ENCODE data around the gene ATRX.
A peak's percentile ranks its signal among the peaks of the same experiment; 100 is the strongest.
"Not testable (repeated sequence)": the region's sequence is repeated elsewhere in the genome, so short reads cannot be mapped to it uniquely, and the experiment has no call there.

The ATRX gene

DNA sequence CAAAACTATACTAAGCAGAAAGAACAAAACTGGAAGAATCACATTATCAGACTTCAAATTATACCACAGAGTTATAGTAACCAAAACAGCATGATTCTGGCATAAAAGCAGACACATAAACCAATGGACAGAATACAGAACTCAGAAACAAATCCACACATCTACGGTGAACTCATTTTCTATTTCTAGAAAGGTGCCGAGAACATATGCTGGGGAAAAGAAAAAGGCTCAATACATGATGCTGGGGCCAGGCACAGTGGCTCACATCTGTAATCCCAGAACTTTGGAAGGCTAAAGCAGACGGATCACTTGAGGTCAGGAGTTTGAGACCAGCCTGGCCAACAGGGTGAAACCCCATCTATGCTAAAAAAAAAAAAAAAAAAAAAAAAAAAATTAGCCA is 52.7 kb downstream of the ATRX start:
- no peak for FAIRE-seq

DNA sequence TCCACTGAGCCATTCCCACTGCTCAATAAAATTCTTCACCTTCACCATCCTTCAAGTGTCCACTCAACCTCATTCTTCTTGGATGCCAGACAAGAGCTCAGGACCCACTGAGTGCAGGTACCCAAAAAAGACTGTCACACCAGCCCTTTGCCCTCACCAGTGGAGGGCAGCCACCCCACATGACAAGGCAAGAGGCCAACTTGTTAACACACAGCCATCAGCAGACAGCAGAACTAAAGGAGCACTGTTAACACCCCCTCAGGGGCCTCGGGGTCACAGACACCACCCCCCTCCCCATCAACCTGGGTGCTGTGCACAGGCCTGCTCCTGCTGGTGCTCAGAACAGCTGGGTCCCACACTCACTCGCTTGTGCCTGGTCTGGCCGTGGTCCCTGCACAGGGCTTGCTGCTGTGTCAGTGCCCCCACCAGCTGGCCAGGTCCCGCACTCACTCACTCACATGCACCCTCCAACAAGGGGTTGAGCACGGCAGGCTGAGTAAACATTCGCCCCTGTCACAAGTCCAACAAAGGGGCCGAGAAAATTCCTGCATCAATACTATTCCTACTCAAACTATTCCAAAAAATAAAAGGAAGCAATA is 54.1 kb downstream of the ATRX start:
- FAIRE-seq = no peak

DNA sequence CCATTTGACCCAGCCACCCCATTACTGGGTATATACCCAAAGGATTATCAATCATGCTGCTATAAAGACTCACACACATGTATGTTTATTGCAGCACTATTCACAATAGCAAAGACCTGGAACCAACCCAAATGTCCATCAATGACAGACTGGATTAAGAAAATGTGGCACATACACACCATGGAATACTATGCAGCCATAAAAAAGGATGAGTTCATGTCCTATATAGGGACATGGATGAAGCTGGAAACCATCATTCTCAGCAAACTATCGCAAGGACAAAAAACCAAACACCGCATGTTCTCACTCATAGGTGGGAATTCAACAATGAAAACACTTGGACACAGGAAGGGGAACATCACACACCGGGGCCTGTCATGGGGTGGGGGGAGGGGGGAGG is 59.9 kb downstream of the ATRX start:
- FAIRE-seq = not testable (repeated sequence)

DNA sequence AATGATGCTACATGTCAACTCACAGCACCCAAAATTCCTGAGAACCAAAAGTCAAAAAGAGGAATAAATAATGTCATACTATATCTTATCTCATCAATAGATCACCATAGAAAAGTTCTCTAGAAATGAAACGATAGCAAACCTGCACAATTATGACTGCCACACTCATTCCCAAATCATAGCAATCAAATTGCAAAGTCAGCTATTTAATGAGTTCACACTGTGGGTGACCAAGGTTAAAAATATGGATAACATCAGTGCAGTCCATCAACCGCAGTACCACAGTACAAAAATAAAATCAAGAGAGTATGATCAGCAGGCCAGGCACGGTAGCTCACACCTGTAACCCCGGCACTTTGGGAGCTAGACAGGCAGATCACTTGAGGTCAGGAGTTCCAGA is 62.3 kb downstream of the ATRX start:
- FAIRE-seq = no peak

DNA sequence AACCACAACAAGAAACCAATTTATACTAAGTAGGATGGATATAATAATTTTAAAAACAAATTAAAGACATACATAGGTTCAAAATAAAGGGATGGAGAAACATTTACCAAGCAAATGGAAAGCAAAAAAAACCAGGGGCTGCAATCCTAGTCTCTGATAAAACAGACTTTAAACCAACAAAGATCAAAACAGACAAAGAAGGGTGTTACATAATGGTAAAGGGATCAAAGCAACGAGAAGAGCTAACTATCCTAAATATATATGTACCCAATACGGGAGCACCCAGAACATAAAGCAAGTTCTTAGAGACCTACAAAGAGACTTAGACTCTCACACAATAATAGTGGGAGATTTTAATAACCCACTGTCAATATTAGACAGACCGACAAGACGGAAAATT is 66.6 kb downstream of the ATRX start:
- FAIRE-seq = no peak

DNA sequence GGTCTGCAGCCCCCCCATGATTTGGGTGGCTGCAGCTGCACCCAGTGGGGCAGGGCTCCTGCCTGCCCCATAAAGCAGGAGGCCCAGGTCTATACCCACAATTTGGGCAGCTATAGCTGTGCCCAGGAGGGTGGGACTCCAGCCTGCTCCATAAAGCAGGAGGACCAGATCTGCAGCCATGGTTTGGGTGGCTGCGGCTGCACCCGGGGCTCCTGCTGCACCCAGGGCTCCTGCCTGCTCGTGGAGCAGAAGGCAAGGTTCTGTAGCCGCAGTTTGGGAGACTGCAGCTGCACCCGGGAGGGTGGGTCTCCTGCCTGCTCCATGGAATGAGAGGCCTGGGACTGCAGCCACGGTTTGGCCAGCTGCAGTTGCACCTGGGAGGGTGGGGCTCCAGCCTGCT is 81.1 kb downstream of the ATRX start:
- FAIRE-seq = no peak

DNA sequence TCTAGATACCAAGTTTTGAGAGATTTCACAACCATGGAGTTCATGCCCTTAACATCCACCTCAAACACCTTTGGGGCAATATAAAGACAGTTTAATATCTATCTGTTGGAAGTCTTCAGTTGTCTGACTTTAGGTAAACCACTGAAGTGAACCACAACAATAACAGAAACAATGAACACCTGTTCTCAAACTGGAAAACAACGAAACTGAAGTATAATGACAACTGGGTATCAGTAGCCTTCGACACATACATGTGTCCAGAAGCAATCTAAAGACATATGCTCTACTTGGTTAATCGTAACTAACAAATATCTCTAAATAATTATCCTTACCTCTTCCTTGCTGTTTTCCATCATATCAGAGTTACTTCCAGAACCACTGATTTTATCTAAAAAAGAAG is 87.8 kb downstream of the ATRX start:
- FAIRE-seq = no peak

DNA sequence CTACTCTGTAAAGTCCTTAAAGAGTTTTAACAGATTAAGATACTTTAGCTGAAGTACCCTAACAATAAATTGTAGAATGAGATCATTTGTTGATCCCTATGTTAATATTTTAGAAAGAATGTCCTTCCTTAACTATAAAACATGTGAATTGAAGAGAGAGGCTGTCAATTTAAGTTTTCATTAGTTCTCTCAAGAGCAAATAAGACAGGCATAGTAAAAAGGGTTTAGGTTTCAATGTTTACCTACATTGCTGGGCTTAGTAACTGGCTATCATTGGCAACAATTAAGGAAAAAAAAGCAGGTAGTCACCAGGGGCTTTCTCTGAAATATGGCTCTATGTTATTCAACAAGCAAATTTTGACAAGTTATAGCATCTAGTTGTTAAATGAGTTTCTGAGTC is 91.5 kb downstream of the ATRX start:
- FAIRE-seq = no peak

DNA sequence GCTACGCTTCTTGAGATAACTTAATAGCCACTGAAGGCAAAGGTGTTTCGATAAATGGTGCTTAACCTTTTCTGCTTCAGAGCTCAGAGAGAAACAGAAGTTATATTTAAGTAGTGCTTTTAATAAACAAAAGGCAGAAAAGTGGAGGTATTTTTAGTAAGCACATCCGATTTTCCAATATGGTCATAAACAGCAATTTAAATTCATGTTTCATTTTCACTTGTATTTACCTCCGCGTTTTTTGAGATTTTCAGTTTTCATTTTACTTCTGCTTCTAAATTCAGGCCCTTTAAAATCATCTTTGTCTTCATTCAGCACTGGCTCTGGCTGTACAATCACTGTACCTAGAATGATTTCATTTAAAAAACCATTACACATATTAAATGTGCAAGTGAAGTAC is 92.4 kb downstream of the ATRX start:
- no peak for FAIRE-seq

DNA sequence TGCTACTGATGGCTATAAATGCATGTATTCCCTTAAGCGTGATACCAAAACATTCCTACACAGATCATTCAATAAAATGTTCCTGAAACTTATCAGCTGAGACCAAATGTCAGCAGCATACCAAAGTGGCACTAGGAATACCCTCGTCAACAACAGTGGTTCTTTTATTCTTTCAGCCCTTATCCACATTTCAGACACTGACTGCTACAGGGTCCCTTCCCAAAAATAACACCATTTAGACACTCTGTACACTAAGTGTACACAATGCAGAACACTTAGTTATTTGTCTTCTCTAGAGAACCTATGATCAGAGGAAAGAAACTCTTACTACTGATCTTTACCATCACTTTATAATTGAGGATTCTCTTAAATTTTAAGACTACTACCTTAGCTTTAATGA is 94.1 kb downstream of the ATRX start:
- no peak for FAIRE-seq

DNA sequence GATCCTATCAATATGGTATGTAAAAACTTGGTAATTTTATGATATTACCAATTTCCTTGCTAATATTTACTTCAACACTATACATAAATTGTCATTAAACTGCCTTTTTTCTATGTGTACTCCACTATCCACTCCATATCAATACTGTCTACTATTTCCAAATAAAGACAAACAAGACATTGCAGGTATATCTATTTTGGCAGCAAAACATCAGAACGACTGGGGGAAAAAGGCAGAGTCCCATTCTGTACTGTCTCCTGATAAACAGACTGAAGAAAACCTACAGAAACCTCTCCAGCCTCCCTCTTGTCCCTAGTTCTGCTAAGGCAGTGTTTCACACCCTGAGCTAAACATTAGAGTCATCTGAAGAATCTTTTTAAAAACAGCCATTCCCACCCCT is 96.6 kb downstream of the ATRX start:
- no peak for FAIRE-seq

DNA sequence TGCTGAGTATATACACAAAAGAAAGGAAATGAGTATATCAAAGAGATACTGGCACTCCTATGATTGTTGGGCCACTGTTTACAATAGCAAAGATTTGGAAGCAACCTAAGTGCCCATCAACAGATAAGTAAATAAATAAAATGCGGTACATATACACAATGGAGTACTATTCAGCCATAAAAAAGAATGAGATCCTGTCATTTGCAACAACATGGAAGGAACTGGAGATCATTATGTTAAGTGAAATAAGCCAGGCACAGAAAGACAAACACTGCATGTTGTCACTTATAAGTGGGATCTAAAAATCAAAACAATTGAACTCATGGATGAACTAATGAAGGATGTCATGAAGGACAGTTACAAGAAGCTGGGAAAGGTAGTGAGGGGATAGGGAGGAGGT is 100.3 kb downstream of the ATRX start:
- not testable (repeated sequence) for FAIRE-seq

DNA sequence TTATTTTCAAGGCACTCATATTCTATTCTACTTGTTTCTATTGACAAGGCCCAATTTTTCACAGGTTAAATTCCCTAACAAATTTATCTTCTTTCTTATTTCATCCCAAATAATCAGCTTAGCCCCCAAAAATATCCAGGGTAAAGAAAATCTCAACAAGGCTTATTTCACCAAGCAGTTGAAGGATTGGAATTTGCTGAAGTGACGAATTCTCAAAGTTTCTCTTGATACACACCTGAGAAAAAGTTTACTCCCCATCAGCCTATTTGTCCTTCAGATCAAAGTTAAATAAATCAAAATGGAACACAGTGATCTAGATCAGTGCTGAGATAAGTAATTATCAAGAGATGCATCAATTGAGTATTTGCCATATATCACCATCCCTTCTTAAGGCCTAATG is 106.9 kb downstream of the ATRX start:
- no peak for FAIRE-seq

DNA sequence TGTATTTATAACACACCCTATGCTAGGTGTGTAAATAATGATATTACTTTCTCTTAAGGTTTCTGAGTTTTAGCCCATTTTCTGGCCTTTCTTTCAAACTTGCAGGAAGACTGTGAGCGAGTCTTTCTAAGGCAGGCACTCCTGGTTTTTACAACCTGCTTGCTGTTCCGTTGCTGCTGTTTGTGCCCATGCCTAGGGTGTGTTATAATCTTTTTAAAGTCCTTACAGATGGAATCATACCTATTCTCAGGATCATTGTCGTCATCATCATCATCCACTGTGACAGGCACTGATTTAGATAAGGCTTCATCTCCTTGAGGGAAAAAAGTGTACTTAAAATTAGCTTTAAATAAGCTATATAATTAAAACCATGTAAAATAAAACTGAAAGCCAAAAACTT is 110.0 kb downstream of the ATRX start:
- FAIRE-seq = no peak

DNA sequence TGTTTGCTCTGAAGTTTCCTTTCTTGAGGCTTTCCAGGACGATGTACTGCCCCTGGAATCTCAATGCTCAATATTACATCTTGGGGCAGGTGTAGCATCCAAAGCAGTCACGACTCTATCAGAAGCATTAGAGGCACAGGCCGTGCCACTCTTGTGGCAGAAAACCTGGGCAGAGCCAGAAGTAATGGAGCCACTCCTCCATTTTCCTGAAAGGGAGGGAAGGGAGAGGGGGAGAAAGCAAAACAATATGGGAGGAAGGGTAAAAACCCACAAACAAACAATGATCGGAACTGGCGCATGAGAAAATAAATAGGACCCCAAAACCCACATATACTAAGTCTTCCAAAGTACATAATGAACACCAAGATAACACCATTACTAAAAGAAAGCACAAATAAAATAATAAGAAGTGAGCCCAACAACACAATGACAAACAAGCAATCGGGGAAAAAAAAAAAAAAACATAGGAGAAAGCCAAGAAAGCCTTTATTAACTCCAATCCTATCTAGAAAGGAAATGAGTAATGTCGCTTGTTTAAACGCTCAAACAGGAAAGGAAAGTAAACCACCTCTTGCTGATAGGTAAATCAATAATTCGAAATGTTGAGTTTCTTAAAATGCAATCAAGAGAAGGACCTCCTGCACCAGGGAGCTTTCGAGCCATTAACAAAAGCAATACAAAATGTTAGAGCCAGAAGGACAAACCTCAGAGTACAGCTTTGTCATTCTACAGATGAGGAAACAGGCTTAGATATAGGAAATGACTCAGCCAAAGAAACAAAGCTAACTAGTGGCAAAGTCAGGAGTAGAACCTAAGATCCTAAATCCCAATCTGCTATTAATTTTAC is 117.4 kb downstream of the ATRX start:
- FAIRE-seq = peak; percentile 28

DNA sequence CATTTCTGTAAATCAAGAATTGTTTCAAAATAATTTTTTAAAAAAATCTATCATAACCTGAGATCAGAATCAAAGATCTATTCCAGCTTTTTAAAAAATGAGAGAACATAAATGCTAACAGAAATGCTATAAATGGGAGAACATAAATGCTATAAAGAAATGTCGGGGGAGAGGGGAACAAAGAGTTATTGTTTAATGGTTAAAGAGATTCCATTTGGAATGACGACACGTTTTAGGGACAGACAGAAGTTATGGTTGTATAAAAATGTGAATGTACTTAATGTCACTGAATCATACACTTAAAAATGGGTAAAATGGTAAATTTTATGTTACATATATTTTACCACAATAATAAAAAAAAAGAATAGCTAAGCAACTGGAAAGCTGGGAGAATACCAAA is 127.1 kb downstream of the ATRX start:
- no peak for FAIRE-seq

DNA sequence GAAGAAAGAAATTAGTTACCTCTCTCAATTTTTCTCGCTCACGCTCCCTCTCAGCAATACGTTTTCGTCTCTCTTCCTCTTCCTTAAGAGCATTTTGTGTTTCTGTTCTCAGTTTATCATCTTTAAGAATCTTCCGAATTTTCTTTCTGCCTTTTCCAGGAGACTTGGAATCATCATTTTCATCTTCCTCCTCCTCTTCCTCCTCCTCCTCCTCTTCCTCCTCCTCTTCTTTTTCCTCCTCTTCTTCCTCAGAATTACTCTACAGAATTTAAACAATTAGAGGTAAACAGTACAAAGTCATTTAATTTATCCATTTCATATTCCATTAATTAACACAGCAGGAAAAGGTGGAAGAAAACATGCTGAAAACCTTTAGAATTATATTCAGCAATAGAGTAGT is 133.9 kb downstream of the ATRX start:
- no peak for FAIRE-seq

DNA sequence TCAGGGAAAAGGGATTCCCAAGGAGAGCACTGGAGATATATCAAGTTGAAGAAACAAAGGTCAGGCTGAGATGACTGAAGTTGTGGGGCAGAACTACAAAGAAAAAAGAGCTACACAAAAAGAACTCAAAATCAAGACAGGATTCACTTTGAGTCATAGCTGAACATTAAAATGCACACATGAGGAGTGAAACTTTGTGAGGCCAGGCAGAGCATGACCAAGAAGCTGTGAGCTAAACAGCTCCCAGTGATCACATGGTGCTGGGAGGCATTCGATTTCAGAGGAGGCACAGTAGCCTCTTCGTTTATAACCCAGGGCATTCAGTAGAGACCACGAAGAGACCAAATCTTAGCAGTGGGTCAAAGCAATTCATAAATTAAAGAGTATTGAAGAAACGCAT is 145.3 kb downstream of the ATRX start:
- no peak for FAIRE-seq

DNA sequence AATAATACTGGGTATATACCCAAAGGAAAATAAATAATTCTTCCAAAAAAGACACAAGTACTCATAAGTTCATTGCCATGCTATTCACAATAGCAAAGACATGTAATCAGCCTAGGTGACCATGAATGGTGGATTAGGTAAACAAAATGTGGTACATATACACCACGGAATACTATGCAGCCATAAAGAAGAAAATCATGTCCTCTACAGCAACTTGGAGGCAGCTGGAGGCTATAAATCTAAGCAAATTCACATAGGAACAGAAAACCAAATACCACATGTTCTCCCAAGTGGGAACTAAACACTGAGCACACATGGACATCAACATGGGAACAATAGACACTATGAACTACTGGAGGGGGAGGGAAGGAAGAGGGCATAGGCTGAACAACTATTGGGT is 146.2 kb downstream of the ATRX start:
- FAIRE-seq = no peak

DNA sequence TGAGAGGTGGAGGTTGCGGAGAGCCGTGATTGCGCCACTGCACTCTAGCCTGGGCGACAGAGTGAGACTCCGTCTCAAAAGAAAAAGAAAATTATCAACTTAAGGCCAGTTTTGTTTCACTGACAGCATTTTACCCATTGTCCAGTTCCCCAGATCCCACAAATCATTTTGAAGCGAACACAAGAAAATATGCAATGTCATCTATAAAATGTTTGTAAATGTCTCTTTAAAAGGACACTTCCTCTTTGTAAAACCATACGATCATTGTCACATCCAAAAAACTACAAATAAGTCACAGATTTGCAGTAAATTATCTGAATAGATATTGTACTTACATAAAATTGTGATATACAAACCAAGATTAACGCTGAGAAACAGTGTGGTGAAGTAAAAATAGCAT is 147.6 kb downstream of the ATRX start:
- FAIRE-seq = no peak

DNA sequence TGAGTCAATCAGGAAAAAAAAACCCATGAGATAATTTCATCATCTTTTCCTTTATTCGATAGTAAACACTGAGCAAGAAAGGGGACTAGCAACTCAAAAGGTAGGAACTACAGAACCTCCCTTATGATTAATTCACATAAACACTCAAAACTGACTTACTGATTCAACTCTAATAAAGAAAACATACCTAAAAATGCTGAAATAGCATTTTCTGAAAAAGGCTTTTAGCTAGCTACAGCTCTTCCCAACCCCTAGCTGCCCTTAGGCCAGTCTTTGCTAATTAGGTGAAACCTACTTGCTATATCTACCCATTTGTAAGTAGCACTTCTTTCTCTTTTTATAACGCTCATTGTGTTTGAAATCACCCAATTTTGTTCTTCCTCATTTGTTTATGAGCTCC is 150.6 kb downstream of the ATRX start:
- no peak for FAIRE-seq

DNA sequence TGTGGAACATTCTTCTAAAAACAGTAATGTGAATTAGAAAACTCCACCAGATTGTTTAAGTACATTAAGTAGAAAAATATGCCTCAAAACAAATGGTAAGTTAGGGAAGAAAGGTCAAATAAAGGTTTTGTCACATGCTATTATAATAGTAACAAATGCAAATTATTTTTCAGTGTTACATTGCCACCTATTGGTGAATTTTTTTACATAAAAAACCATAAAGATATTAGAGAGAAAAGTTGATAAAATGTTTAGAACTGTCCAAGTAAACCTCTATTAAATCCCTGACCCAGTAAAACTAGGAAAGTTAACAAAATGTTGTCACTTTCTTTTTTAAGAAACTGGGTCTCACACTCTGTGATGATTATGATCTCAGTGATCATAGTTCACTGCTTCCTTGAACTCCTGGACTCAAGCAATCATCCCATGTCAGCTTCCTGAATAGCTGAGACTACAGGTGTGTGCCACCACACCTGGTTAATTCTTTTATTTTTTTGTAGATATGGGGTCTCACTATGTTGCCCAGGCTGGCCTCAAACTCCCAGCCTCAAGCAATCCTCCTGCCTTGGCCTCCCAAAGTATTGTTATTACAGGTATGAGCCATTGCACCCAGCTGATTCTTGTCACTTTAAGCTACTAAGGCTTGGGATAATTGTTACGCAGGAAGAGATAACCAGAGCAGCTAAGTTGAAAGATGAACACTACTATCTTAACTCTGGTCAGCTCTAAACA is 157.6 kb downstream of the ATRX start:
- FAIRE-seq = peak; percentile 70

DNA sequence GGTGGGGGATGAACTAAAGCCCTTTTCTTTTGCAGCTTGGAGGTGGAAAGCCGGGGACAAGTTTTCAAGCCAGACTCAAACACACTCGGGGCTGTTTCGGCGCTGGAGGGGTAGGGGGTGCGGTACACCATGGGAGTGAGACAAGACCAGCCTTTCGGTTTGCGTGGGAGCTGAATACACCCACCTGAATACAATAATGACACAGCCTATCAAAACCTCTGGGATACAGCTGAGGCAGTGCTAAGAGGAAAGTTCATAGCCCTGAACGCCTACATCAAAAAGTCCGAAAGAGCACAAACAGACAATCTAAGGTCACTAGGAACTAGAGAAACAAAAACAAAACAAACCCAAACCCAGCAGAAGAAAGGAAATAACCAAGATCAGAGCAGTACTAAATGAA is 163.3 kb downstream of the ATRX start:
- no peak for FAIRE-seq

DNA sequence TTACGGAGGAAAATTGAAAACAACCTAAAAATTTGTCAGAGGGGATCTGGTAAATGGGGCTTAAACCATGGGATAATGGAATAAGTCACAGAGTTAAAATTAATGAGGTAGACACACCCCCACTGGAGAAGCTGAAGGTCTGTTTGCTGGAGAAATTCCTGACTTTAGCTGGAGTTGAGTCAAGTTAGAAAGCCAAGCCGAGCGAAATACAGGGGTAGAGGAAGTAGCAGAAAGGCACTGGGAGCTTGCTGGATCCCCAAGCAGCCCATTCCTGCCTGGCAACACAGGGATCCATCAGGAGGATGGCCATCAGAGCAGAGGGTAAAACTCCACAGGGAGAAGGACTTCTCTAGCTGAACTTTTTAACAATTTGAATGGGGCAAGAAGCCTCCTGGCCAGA is 163.8 kb downstream of the ATRX start:
- no peak for FAIRE-seq

Data from colon (tissue), 2 donors.